Sciatic nerve (tissue), 2 donors: ENCODE measurements around the gene PLD1. TPM values are rescaled to one million over a fixed set of nuclear protein-coding genes. Genes with fewer than 3 reads are reported as not detected.
"Not testable (repeated sequence)": the region's sequence is repeated elsewhere in the genome, so short reads cannot be mapped to it uniquely, and the experiment has no call there.

Experiments
- ATAC-seq: fragments of 200-7000 bp; cut with Tn5 transposase; one replicate; pipeline ENCODE4 v1.9.1; 2020; ENCODE audit warnings: mild to moderate bottlenecking, moderate library complexity
- DNase-seq: peaks from one replicate; pipeline ENCODE4 v3.0.0-alpha.2; 2020; ENCODE audit warnings: low spot score
- intact Hi-C: fragments of 100-400 bp; cut with DNase I; formaldehyde crosslinking; loops from one replicate; pipeline ENCODE4 v1.14.2; 2022
- total RNA-seq: library from RNA; stranded (reverse); fragmentation: NEBNext Ultra II Directional; extraction: Animal tissue kit (Norgen Biotek cat#: 25700); gene quantifications from one replicate; pipeline ENCODE4 v1.2.1, GENCODE V29; 2021
- donor health status: DM: no; HTN: no; CAD: no.
- donor health status: DM: no; HTN: no; CAD: no.

PLD1 gene
- total RNA-seq, 1 donor from 2014 or later = 36.8 TPM

DNA sequence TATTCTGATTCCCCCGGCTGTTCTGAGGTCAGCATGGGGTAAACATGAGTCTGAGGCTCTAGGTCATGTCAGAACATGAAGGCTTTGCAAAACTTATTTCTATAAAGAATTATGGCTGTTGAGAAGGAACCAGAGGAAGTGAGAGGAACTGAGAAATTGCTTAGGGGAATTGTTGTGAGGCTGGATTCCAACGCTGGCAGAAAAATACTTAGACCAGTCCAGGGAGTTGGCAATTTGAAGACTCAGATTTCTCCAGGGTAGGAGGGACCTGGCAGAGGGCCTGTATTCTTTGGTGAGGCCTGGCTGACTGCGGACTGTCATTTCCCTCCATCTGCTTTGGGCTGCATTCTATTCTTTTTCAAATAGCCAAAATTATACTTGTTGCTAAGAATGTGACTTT is 155.5 kb downstream of the PLD1 start:
- DNase-seq (peak; percentile 83), ATAC-seq (peak; percentile 95)
- intact Hi-C loops = loop anchor here (5.0 kb wide), 1 partner anchor 687 kb away; no protein-coding TSS in a partner anchor

DNA sequence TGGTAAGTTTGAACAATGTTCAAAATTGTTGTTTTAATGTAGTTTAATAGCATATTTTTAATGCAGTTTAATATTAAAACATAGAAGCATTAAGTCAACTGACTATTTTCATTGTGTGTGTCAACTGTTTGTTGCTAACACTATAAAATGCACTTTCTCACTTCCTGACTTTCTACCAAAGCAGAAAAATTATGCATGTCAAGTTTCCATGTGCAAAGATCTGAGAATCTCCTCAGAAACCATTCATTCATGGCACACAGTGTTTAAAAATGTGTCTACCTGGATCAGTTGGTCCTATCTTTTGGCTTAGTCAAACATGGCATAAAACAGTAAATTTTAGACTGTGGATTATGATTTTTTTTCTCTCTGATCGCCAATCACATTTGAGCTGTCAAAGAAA is 156.0 kb downstream of the PLD1 start:
- intact Hi-C loops = loop anchor here (5.0 kb wide), 1 partner anchor 688 kb away; no protein-coding TSS in a partner anchor
- DNase-seq = no peak
- ATAC-seq = no peak

DNA sequence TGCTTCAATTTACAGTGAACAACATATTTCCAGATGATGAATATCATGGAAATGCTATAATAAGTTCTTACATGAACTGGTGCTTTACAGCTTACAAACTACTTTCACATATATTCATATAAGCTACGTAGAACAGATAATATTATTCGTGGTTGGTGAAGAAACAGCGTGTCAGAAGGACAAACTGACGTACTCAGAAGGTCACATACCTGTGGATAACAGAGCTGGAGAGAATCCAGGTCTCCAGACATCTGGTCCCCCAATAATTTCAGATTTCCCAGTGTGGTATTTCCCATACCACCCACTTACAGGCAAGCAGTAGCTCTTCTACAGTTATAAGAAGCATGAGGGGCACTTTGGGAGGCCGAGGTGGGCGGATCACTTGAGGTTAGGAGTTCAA is 156.6 kb downstream of the PLD1 start:
- no peak for ATAC-seq
- intact Hi-C loops = loop anchor here (5.0 kb wide), 1 partner anchor 689 kb away; no protein-coding TSS in a partner anchor
- DNase-seq = no peak

DNA sequence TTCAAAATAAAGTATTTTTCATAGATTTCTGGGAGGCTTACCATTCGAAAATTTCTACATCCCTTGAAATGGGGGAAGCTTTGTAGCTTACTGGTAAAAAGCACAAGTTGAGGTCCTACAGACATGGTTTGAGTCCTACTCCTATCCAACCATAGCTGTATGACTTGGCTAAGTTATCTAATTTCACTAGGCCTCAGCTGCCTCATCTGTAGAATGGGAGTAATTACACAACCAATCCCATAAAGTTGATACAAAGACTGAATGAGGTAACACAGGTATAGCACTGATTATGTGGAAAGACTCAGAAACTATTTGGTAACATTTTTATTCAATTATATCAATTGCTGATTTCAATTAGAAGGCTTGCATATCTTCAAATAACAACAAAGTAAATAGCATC is 157.4 kb downstream of the PLD1 start:
- intact Hi-C loops = loop anchor here (5.0 kb wide), 1 partner anchor 689 kb away; no protein-coding TSS in a partner anchor
- no peak for ATAC-seq
- no peak for DNase-seq

DNA sequence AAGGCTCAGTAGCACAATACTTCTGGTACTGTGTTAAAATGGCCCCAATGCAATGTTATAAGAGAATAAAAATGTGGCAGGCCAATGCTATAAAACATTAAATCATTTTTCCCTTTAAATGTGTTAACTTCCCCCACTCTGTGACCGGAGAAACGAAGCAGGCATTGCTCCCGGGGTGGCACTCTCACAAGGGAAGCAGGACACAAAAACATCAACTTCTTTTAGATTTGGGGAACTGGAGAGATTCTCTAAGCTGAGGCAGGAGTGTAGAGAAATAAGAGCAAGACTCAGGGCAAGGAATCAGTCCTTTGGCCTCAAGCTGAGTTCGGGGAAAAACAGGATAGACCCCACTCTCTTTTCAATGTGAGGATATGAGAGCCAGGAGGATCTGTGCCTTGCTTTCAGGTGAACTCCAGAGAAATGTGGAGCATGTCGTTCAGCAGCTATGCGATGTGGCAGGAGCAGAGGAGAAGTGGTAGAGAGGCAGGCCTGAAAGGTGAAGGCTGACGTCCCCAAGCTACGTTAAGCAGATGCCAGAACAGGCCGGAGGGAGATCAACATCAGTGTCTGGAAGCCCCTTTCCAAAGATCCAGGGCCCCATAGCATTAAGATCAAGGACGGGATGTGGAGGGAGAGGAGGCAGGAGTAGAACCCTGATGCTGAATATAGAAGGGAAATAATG is 160.2 kb downstream of the PLD1 start:
- ATAC-seq (no peak), DNase-seq (no peak)
- intact Hi-C loops = loop anchor here (5.0 kb wide), 2 partner anchors 692 to 827 kb away; no protein-coding TSS in a partner anchor

DNA sequence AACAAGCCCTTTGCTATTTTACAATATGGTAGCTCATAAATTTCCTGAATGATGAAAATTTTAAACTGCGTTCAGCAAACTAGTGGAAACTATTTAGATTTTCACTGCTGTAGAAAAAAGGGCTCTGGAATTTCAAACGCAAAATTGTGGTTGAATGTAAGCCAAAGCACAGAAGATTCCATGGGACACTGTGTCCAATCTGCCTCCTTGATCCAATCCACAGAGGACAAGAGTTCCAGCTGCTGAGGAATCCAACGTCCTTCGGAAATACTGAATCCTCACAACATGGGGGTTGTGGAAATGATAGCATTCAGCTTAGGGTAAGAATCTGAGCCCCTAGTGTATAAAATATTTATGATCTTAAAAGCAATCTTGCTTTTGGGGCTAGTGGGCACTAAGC is 161.0 kb downstream of the PLD1 start:
- ATAC-seq = no peak
- DNase-seq = no peak
- intact Hi-C loops = loop anchor here (5.0 kb wide), 1 partner anchor 828 kb away; no protein-coding TSS in a partner anchor

DNA sequence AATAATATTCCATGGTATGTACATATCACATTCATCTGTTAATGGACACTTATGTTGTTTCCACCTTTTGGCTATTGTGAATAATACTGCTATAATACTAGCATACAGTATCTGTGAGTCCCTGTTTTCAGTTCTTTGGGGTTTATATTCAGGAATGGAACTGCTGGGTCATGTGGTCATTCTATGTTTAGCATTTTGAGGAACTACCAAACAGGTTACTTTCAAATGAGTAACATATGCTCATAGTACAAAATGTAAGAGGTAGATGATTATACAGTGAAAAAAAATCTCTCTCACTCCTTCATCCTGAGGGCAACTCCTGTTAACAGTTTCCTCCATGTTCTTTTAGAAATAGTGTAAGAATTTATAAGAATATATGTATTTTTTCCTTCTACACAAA is 162.2 kb downstream of the PLD1 start:
- intact Hi-C loops = loop anchor here (5.0 kb wide), 1 partner anchor 829 kb away; no protein-coding TSS in a partner anchor
- DNase-seq (no peak), ATAC-seq (no peak)

DNA sequence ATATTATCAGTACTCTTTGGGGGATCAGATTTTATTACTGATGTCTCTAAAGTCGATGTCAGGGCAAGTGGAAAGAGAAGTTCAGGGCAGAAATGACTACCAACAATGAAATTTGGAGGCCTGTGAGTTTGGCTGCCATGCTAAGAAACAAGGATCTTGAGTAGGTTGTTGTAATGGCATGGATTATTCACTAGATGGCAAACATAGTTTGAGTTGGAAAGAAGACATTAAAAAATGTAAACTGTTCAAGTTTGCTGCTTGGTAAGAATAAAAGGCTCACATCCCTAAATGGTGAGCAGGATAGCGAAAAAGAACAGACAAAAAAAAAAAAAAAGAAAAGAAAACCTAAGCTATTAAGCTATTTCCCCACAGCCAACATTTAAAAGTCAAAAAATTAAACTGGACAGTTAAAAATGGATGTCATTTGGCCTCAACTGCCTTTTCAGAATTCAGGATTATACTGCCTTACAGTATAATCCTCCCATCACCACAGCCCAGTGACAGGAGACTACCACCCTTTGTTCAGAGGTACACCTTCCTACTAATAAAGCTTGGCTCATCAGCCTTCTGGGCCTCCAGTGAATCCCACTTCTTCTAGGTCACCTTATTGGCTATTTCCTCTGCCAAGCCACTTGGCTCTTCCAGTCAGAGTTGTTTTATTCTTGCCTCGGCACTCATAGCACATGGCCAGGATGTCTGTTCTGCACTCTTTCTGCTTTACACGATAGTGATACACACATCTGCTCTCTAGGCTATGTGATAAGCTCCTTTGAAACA is 163.7 kb downstream of the PLD1 start:
- intact Hi-C loops = loop anchor here (5.0 kb wide), 1 partner anchor 831 kb away; no protein-coding TSS in a partner anchor
- ATAC-seq = peak; percentile 71
- no peak for DNase-seq

DNA sequence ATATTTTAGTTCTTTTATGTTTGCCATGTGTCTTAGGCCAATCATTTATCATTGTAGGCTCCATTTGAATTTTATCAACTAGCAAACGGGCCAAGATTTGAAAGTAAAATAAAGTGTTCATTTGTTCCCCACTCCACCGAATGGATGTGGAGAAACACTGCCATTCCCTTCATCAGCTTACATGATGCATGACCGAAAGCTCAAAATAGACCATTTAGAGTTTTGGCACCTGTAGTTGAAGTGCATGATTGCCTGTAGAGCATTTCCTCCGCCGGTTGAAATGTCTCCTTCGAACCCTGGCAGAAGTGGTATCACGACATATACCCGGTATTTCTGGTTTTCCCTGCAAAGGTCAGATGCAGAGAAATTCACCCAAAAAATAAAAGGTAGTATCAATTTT is 165.6 kb downstream of the PLD1 start:
- ATAC-seq (no peak), DNase-seq (no peak)
- intact Hi-C loops = loop anchor here (5.0 kb wide), 1 partner anchor 833 kb away; no protein-coding TSS in a partner anchor

DNA sequence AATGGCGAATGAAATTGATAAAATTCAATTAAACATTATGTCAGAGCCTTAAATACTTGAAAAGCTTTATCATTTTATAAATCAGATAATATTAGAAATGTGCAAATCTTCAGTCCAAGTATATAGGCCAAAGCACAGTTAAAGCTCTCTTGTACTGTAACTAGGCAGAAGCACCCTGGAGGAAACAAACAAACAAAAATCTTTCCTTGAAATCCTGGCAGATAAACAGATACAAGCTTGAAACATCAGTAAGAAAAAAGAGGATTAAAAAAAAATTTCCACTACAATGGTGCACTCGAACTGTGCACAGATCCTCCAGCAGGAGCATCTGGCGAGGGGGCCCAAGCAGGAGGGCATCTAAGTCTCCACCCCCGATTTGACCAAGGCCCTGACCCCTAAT is 166.6 kb downstream of the PLD1 start:
- DNase-seq (no peak), ATAC-seq (no peak)
- intact Hi-C loops = no loop called here

DNA sequence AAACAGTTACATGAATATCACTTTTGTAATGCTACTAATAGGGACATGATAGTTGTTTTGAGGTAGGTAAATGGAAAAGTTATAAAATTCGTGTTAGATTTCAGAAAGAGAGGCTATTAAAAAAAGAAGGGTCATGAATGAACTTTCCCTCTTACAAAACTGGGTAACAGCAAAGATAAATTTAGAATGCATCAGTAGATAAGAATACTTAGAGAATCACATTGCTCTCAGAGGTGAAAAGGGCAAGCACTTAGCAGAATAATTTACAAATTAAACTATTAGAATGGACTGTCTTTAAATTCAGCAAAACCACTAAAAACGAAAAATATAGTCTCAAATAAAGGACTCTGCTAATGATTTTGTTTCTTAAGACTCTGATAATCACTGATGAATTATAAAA is 167.2 kb downstream of the PLD1 start:
- intact Hi-C loops = no loop called here
- DNase-seq = no peak
- no peak for ATAC-seq

DNA sequence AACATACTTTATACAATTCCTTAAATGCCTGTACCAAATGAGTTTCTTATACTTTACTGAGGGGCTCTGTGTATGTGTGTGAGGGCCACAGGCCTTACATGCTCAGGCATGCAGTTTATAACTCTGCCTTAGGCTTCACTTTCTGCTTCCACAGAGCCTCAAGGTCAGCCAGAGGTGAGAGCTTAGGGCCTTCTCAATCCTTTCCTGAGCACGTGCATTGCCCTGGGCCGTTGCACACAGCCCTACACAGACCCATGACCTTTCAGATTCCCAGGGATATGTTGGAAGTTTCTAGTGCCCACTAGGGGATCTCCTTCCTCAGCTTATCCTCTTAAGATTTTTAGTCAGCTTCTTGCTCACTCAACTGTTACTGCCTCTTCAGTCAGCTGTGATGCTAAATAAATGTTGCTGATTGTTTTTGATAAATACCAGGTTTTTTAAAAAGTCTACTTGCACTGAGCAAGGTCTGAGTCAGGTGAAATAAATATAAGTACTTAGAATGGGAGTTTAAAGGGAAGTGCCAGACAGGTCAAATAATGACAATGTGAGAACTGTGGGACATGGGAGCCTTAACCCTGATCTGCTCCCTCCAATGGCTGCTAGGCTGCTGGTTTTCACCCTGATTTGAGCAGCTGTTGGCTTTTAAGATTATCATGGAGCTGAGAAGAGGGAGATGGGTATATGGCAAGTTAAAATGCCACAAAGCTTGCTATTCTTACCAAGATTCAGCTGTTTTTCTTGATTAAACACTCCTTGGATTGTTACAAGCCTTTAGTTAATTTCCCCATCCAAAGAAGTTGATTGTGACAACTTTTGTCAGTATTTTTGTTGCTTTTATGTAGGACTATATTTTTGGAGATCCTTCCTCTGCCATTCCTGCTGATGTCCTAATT is 169.5 kb downstream of the PLD1 start:
- DNase-seq (no peak), ATAC-seq (peak; percentile 73)
- intact Hi-C loops = no loop called here

DNA sequence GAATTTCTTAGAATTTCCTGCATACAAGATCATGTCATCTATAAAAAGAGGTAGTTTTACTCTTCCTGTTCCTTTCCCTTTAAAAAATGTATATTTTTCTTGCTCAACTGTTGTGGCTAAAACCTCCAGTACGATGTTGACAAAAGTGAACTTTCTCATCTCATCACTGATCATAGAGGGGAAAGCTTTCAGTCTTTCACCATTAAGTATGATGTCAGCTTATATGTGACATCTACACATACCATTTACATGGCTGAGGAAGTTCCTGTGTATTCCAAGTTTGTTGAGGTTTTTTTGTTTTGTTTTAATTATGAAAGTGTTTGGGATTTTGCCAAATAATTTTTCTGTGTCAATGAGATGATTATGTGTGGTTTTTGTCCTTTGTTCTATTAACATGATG is 173.6 kb downstream of the PLD1 start:
- DNase-seq (no peak), ATAC-seq (no peak)
- intact Hi-C loops = no loop called here

DNA sequence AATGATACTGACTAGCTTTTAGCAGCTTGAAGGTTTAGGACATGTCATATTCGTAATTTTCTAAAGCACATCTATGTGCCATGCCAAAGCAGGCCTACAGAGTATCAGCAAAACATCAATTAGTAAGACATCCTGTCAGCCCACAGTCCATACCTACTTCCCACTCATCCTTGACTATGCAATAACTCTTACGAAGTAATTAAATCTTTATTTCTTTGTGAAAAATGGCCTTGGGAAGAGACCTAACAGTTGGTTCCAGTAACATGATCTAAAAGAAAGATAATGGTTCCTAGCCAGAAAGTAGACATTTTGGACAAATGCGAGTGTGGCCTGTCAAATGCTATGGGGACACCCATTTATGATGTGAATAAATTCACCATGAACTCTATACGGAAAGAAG is 177.5 kb downstream of the PLD1 start:
- intact Hi-C loops = no loop called here
- no peak for DNase-seq
- no peak for ATAC-seq

DNA sequence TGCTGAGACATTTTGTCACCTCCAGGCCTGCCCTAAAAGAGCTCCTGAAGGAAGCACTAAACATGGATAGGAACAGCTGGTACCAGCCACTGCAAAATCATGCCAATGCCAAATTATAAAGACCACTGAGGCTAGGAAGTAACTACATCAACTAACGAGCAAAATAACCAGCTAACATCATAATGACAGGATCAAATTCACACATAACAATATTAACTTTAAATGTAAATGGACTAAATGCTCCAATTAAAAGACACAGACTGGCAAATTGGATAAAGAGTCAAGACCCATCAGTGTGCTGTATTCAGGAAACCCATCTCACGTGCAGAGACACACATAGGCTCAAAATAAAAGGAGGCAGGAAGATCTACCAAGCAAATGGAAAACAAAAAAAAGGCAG is 183.5 kb downstream of the PLD1 start:
- ATAC-seq, intact Hi-C loops, DNase-seq: not testable (repeated sequence)

DNA sequence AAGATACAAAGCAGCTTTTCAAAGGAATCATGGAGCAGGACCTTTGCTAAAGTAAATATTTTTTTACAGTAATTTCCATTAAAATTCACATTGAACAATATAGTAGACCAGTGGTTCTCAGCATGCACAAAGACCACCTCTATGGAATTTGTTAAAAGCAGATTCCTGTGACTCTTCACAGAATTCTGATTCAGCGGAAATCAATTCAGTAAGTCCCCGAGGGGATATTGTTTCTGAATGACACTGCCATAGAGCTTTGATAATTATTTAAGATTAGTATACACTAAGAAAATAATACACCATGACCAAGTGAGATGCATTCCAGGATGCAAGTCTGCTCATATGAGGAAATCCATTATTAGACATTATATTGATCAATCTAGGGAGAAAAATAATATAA is 188.2 kb downstream of the PLD1 start:
- intact Hi-C loops = no loop called here
- no peak for DNase-seq

DNA sequence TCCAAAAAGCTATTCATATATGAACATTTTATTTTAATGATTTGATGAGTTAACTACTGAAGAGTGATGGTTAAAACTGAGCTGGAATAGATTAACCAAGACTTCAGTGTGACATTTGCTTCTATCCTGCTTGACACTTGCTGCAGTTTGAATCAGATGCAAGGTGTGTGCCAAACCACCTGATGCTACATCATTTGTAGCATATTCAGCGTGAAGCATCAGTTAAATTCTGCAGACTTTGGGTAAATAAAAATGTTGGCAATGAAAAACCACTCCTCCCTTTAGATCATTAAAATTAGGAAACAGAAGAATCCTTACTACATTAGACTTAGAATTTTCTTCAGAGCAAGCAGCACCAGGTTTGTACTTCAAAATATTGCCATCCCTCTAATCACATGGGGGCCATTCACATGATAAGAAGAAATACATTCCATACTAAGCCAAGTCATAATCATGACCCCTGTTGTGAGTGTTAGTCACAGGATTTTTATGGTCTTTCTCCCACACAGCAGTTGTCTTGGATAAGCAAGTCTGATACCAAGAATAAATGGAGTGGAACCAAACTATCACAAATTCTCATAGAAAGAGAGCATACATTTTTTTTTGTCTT is 189.4 kb downstream of the PLD1 start:
- DNase-seq (no peak), ATAC-seq (no peak)
- intact Hi-C loops = no loop called here

More for the DNA sequence above, 188.2 kb downstream of the PLD1 start:
- no peak for ATAC-seq

DNA sequence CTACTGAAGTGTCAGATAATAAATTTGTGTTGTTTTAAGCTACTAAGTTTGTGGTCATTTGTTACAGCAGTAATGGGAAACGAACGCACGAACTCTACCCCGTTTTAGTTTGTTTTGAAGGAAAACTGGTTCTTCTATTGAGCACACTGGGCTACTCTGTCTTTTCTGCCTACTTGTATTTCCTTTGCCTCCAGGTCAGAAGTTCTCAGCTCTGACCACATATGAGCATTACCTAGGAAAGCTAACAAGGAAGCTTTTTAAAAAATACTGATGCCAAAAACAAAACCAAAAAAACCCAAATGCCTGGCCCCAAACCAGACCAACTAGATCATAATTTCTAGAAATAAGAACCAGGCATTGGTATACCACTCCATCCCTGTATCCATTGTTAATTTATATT is 193.5 kb downstream of the PLD1 start:
- DNase-seq = no peak
- intact Hi-C loops = no loop called here
- ATAC-seq = no peak

DNA sequence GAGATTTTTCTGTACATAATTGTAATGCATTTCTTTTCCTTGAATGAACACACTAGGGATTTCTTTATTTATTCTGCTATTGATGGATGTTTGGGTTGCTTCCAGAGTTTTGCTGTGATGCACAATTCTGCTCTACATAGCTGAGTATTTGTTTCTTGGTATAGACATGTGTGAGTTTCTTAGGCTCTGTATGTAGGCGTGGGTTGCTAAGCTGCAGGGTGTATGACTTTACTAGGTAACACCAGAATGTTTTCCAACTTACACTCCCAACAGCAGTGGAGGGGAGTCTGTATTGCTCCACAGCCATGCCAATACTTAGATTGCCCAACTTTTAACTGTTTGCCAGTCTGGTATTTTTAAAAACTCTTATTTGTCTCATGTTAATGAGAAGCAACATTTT is 194.6 kb downstream of the PLD1 start:
- intact Hi-C loops = no loop called here
- peak; percentile 67 for ATAC-seq
- DNase-seq = no peak
